Bronchial epithelial cell (primary cell): Measurements from ENCODE around the gene KDM7A. TPM values are rescaled to one million over a fixed set of nuclear protein-coding genes. Genes with fewer than 3 reads are reported as not detected.
A peak's percentile ranks its signal among the peaks of the same experiment; 100 is the strongest.

Experiments used
- DNase-seq: peaks from one replicate; pipeline ENCODE4 v3.0.0-alpha.2; 2010; ENCODE audit warnings: low read depth
- FAIRE-seq: peaks from 2 replicates; lab custom pipeline; 2011; peaks lifted over from hg19 to GRCh38; lab: Jason Lieb, UNC
- H3K27me3 ChIP-seq: 2 replicates; pipeline ENCODE4 v1.5.1; 2011; ENCODE audit warnings: low read length; ENCODE audit not compliant: control insufficient read depth, insufficient read depth
- H3K36me3 ChIP-seq: 2 replicates; pipeline ENCODE4 v1.5.1; 2011; ENCODE audit warnings: low read length; ENCODE audit not compliant: control insufficient read depth, insufficient read depth
- H3K4me3 ChIP-seq: 2 replicates; pipeline ENCODE4 v1.5.1; 2011; ENCODE audit warnings: mild to moderate bottlenecking, low read depth, low read length, control low read depth
- CTCF ChIP-seq: IDR thresholded peaks from 2 replicates; pipeline ENCODE4 v1.5.1; 2011; ENCODE audit warnings: mild to moderate bottlenecking, moderate library complexity, low read length, control low read depth, inconsistent platforms; ENCODE audit not compliant: insufficient read depth, severe bottlenecking
- total RNA-seq: library from RNA; depleted of rRNA; stranded (reverse); fragments of >200 nt; gene quantifications from 2 replicates; pipeline ENCODE4 v1.2.1, GENCODE V29; 2014

Gene KDM7A
- total RNA-seq, 1 donor from 2014 or later: 14.7 TPM

- TF ChIP-seq CTCF: no peak
- Histone ChIP-seq H3K4me3 (no peak overlapping the region), H3K36me3 (no peaks in the 10 kb centered on the region), H3K27me3 (no peaks in the 10 kb centered on the region)
- FAIRE-seq (no peak), DNase-seq (peak; percentile 73)
Observed at GRCh38 chr7:140197218-140197890, 20.6 kb upstream of the KDM7A start.

GRCh38 chr7:140196361-140197217 lies 19.8 kb upstream of the KDM7A start:
- TF ChIP-seq CTCF: no peak
- DNase-seq (no peak), FAIRE-seq (no peak)
- Histone ChIP-seq H3K36me3 (no peaks in the 10 kb centered on the region), H3K4me3 (no peak overlapping the region), H3K27me3 (no peaks in the 10 kb centered on the region)

GRCh38 chr7:140195859-140196258 lies 19.1 kb upstream of the KDM7A start:
- DNase-seq (no peak), FAIRE-seq (no peak)
- H3K4me3 ChIP-seq: no peak overlapping the region

GRCh38 chr7:140192620-140193019 lies 15.8 kb upstream of the KDM7A start:
- no peak for TF ChIP-seq CTCF
- FAIRE-seq (no peak), DNase-seq (no peak)
- Histone ChIP-seq H3K4me3 (no peak overlapping the region), H3K36me3 (no peaks in the 10 kb centered on the region), H3K27me3 (no peaks in the 10 kb centered on the region)

More at GRCh38 chr7:140195859-140196258, 19.1 kb upstream of the KDM7A start:
- H3K36me3 ChIP-seq: no peaks in the 10 kb centered on the region
- no peak for TF ChIP-seq CTCF
- H3K27me3 ChIP-seq: no peaks in the 10 kb centered on the region

GRCh38 chr7:140192176-140192575 lies 15.4 kb upstream of the KDM7A start:
- no peaks in the 10 kb centered on the region for H3K36me3 ChIP-seq
- no peaks in the 10 kb centered on the region for H3K27me3 ChIP-seq
- no peak for DNase-seq
- H3K4me3 ChIP-seq: no peak overlapping the region
- TF ChIP-seq CTCF: no peak
- FAIRE-seq: no peak
